ENCODE results near the gene OTP.

DNA sequence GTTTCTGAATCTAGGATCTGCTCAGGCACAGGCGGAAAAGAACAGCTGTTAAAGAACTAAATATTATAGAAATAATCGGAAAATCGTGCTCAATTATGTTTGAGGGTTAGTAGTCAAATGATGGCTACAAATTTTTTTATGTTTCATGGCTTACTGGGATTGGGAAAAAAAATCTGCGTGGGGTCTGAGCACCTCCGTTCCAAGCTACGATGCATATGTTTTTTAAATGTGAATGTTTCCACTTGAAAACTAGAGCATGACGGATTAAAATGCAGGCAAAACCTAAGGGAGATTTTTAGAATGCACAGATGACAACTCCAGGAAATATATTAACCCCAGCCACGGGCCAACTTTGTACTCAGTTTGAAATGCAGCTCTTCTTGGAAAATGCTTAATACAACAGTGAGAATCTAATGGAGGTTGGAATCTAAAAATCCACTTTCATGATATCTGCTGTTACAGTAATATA lies 5.3 kb downstream of the OTP start:
- TF ChIP-seq, protein P1, sequence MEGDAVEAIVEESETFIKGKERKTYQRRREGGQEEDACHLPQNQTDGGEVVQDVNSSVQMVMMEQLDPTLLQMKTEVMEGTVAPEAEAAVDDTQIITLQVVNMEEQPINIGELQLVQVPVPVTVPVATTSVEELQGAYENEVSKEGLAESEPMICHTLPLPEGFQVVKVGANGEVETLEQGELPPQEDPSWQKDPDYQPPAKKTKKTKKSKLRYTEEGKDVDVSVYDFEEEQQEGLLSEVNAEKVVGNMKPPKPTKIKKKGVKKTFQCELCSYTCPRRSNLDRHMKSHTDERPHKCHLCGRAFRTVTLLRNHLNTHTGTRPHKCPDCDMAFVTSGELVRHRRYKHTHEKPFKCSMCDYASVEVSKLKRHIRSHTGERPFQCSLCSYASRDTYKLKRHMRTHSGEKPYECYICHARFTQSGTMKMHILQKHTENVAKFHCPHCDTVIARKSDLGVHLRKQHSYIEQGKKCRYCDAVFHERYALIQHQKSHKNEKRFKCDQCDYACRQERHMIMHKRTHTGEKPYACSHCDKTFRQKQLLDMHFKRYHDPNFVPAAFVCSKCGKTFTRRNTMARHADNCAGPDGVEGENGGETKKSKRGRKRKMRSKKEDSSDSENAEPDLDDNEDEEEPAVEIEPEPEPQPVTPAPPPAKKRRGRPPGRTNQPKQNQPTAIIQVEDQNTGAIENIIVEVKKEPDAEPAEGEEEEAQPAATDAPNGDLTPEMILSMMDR (IDR thresholded peaks at IDR 0.05; ENCODE audit: low read depth, low read length), result no peak
- no peak for TF ChIP-seq EZH2phosphoT487 (IDR thresholded peaks at IDR 0.05; ENCODE audit: low read depth)

Data from OCI-LY3 (cell line).